Activated CD8-positive, alpha-beta memory T cell treated with anti-CD3 and anti-CD28 coated beads, Interleukin-2, amount 50 U/mL, for 4 hours (primary cell): ENCODE data around the gene PGPEP1.
"Not testable (repeated sequence)": the region's sequence is repeated elsewhere in the genome, so short reads cannot be mapped to it uniquely, and the experiment has no call there.

Experiments used
- DNase-seq: peaks from one replicate; pipeline ENCODE4 v3.0.0-alpha.2; 2020

PGPEP1 gene

DNA sequence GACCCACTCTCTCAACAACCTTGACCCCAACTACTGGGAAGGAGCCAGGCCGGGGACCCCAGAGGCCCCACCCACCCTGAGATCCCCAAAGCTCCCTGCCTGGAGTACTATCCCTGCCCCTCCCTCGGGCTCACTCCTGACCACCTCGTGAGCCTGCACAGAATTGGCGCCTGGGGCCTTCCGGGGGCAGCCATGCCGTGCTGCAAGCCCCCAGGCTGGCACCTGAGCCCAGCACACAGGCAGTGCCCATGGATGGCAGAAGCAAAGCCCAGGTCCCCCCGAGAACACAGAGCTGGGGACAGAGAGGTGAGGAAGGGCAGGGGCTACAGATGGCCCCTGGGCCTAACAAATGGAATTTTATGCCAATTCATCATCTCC lies 31.5 kb upstream of the PGPEP1 start:
- DNase-seq: no peak

DNA sequence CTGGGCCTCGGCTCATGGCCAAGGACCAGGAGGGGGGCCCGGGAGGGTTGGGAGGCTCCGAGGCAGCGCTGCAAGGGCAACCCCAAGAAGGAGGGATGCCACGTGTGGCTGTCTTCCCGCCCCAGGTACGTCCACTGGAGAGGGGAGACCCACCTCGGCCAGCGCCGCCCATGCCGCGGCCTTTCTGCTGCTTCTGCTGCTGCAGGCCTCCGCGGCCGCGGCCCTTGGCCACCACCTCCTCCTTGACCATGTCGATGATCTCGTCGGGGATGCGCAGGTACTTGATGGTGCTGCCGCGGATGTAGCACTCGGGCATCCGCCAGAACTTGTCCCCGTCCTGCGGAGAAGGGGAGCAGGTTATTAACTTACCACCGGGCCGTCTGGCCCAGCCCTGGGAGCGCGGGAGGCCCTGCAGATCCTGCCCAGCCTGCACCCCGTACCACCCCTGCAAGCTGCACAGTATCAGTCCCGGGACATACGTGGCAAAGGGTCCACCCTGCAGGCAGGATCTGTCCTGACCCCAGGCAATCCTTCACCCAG lies 30.8 kb upstream of the PGPEP1 start:
- no peak for DNase-seq

DNA sequence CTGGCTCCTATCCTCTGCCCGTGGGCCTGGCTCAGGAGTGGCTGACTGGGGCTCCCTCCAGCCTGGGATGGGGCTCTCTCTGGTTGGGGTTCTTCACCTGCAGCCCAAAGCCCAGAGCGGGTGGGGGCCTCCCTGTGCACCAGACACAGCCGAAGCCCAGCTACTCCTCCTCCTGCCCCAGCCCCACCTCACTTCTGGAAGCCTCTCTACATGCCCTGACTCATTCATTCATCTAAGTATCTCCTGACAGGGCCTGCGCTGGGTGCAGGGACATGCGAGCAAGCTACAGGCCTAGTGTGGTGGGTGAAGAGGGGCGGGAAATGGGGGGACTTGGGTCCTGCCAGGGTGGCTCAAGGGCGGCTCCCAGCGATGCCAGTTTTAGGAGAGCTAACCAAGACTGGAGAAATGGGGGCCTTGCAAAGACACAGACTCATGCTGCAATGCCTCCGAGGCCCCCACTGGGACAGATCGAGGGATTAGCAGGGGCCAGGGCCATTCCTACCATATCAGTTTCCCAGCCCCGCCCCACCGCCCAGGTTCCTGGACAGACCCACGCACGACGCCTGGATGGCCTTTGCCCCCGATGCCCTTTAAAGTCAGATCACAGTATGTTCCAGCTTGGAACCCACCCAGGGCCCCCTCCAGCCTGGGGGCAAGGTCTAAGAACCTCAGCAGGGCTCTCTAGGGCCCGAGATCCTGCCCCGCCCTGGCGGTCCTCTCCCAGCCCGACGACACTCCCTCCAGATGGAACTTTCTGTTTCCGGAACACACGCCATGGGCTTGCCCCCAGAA lies 30.1 kb upstream of the PGPEP1 start:
- no peak for DNase-seq

DNA sequence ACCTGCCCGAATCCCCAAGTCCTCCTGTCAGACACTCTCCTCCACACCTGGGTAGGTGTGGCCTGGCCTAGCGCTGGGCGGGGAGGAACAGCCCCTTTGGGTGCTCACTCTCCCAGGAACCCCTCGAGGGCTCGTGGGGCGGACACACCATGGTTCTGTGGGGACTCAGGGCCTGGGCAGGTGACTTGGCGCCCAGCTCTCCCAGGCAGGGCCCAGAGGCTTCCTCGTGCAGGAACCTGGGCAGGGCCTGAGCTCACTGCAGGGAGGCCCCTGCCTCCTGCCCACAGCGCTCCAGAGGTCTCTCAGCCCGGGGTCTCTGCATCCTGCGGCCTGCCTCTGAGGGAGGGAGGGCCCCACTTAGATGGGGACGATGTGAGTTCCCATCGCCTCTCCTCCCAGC lies 29.4 kb upstream of the PGPEP1 start:
- DNase-seq: no peak

DNA sequence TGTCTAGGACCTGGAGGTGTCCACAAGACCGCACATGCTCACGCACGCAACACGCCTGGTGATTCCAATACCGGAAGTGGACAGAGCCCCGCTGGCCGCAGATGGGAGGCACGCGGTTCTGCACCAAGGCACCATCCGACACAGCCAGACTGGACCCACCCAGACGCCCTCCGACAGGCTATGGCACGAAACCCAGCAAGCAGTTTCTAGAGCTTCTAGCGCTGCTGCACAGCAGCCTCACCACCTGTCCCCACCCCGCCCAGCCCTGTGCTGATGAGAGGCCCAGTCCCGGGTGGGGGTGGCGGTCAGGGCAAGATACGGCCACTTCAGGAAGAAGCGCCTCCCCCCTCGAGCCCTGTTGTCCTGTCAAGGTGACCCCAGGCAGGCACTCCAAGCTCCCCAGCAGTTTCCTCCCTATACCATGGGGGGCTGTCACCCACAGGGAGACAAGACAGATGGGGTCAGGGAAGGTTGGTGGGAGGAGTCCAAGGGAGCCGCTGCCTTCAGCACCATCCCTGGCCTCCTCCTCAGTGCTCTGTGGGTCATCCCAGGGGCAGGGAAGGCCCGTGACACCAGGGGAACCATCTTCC lies 28.8 kb upstream of the PGPEP1 start:
- no peak for DNase-seq

DNA sequence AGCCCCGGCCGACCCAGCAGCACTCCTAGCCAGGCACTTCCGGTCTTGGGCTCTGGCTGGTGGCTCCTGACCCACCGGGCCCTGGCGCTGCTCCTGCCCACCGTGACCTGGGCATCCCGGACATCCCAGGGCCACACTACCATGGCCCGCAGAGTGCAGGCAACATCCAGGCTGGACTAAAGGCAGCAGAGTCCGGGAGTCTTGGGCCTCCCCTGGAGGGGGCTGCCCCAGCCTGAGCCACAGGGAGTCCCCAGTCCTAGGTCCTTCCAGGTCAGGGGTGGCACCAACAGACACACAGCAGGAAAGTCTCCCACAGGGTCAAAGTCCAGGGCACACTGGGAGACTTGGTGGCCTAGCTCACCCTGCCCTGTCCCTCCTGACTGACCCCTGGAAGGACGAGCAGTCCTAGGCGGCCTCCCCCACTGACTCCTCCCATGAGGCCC lies 28.3 kb upstream of the PGPEP1 start:
- no peak for DNase-seq

DNA sequence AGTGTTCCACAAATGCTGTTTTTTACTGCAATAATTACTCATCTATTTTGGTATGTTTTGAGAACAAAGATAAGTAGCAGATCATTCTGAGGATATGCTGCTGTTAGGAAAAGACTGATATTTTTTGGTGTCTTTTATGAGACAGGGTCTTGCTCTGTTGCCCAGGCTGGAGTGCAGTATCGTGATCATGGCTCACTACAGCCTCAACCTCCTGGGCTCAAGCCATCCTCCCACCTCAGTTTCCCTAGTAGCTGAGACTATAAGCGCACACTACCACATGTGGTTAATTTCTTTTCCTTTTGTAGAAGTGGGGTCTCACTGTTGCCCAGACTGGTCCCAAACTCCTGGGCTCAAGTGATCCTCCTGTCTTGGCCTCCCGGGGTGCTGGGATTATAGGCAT lies 27.0 kb upstream of the PGPEP1 start:
- DNase-seq: no peak

DNA sequence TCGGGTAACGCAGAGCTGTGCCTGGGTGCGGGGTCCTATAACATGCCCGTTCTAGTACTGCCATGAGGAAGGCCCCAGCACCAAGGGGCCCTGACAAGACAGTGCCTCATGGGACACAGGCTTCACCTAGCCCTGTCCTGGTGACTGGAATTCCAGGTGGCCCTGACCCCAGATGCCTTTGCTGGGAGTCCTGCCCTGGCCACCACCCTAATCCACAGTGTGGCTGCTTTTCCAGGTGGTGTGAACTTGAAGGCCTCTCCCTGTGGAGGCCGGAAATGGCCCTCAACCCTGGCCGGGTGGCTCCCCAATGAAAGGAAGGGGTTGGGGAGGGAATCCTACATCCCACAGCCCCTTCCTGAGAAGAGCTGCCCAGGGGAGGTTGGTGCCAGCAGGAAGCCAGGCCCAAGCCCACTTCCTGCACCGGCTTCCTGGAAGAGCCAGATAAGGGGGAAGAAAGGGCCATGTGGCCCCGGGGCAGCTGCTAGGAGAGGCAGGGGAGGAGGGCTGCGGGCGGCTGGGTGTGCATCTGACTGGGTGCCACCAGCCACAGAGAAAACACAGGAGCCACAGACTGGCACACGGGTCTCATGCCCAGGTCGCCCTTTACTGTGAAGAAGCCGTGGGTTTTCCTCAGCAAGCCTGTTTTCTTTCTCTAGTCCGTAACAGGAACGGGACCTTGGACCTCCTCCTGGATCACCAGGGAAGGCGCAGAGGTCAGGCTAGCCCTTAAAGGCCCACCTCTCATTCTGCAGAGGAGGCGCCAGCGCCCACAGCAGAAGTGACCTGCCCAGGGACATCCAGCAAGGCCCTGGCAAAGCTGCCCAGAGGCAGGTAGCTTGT lies 22.2 kb upstream of the PGPEP1 start:
- DNase-seq: peak; percentile 54

DNA sequence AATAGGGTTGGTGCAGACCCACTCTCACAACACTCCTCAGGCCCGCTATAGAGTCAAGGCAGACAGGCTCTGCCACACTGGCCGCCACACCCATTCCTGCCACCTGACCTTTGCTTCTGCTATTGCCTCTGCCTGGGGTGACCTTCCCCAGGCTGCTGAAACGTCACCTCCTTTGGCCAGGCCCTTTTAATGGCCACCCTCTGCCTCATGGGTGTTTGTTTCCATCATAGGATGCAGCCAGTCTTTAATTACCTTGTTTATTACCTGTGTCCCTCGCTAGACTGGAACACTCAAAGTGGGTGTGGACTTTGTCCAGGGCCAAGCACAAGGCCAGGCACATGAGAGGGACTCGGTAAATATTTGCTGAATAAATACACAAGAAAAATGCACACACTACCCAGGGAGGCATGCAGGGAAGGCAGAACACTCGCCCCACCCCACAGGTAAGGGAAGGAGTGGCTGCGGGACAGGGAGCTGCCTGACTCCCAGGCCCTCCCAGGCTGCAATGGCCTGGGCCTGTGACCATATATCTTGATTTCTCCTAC lies 20.7 kb upstream of the PGPEP1 start:
- no peak for DNase-seq

DNA sequence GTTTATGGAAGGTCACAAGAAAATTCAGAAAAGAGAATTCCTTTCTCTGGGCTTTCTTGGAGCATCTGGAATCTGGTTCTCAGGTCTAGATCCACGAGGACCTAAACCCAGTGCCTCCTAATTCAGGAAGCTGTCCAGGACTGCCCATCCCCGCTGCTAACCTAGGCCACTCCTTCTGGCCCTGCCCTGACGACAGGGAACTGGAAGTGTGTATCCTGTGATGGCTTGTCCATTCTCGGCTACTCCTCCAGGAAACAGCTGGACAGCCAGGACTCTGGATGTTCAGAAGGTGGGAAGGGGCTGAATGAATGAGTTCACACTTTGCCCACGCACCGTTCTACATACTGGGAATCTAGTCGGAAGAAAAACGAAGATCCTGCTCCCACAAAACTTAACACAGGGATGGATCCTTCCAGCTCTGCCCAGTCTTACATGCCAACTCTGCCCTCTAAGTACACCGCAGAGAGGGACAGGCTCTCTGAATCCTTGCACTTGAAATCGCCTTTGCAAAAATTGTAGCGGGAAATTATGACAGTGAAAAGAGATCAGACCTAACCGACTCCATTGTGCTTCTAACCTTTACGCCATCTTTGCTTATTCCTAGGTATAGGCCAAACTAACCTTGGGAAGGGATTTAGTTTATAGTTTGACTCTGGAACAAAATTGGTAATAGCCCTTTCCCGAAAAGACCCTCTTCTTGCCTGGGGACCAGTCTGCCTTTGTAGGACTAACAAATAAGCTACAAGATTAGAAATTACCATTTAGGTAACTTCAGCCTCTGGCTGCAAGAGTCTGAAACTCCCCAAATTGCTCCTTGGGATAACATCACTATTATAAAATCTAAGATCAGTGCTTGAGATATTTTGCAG lies 19.3 kb upstream of the PGPEP1 start:
- DNase-seq: no peak

DNA sequence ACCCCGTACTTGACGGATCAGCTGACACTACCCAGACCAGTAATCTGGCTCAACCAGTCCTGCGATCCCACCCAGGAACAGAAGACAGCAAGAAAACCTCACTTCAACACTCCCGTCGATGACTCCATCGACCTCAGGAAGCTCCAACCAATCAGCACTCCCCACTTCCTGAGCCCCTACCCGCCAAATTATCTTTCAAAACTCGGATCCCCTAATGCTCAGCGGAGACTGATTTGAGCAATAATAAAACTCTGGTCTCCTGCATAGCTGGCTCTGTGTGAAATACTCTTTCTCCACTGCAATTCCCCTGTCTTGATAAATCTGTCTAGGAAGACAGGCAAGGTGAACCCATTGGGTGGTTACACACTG lies 18.7 kb upstream of the PGPEP1 start:
- no peak for DNase-seq

DNA sequence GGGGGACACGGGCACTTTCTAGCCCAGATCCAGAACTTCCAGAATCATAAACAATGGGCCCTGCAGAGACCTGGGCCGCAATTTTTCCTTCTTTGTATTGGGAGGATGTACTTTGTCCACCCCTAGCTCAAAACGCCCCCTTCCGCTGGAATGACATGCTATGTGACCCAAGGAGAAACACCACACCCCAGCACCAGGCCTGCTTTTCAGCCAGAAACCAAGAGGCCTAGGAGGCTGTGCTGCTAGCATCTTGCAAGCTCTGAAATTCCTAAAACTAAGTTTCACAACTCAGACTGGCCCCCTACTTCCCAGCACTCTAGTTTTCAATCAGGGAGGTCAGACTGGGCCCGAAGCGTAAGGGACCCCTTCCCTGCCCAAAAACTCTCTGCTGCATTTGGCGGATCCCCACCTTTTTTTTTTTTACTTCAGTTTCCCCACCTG lies 18.1 kb upstream of the PGPEP1 start:
- DNase-seq: no peak

DNA sequence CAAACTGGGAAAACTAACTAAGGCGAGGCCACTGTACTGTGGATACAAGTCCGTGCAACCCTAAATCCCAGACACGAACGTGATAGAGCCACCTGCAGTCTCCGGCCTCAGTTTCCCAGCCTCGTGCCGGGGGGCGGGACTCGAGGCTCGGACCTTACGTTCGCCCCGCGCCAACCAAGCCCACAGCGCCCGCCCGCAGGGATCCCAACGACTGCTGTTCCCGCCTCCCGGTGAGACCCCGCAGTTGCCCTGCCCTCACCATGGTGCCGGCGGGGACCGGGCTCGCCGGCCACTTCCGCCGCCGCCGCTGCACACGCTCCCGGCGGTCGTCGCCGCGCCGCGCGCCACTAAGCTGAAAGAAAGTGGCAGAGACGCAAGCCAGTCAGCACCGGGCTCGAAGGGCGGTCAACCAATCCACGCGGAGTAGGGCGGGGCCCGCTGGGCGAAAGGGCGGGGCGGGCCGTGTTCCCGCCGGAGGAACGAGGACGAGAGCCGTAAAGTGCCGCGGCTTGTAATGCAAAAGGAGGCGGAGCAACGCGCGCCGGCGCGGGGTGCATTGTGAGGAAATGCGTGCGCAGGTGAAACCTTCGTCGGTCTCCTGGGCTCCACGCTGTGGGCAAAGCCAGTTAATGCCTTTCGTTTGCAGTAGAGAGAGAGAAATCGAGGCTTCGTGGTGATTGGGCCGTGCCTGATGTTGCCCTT lies 17.5 kb upstream of the PGPEP1 start, which contains the start of gene LSM4:
LSM4 (minus strand) TSS at position 318 of the 702 bp plus-strand sequence; CDS start at position 262, 56 bp downstream.
- DNase-seq: peak; percentile 99

DNA sequence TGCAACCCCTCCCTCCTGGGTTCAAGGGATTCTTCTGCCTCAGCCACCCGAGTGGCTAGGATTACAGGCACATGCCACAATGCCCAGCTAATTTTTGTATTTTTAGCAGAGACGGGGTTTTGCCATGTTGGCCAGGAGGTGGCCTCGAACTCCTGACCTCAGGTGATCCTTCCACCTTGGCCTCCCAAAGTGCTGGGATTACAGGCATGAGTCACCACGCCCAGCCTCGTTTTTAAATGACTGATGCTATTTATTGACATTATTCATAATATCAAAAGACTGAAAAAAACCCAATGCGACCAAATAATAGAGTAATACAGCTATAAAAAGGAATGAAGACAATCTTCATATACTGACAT lies 16.0 kb upstream of the PGPEP1 start:
- DNase-seq: not testable (repeated sequence)

DNA sequence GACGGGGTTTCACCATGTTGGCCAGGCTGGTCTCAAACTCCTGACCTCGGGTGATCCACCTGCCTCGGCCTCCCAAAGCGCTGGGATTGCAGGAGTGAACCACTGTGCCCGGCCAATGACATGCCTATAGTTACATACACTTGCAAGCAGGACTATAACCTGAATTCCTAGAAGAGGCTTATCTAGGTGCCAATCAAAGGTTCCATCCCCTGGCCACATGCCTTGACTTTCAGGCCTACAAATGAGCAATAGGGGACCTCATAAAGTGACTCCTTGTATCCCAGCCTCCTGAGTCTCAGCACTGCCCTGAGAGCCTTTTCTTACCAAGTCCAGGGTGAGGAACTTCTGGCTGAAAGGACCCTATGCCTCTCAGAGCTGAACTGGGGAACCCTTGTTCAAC lies 13.6 kb upstream of the PGPEP1 start:
- DNase-seq: no peak

DNA sequence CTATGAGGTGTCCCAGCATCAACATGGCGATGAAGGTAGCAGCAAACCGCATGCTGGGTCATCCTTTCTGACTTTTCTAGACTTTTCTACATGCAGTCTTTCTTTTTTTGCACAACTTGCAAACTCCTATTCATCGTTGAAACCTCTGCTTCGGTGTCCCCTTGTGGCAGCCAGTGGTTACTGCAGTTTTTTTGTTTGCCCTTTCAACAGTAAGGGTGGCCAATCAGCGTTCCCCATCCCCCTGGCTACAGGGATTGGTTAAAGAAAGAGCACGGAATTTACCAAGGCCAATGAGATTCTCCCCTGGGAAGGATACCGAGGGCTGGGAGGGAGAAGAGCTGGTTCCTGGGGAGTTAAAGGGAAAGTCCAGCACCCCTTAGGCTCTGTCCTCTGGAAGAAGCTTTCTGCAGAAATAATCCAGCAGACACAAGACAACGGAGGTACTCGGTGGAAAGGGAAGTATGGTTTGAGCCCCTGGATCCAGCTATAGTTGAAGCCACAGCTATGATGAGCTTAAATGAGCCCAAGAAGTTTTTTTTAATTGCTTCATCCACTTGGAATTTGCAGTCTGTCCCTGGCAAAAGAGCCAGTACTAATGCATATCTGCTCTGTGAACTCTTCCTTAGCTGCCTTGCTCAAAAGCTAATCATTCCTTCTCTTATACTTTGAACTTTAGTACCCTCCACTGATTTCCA lies 11.9 kb upstream of the PGPEP1 start:
- peak; percentile 83 for DNase-seq

DNA sequence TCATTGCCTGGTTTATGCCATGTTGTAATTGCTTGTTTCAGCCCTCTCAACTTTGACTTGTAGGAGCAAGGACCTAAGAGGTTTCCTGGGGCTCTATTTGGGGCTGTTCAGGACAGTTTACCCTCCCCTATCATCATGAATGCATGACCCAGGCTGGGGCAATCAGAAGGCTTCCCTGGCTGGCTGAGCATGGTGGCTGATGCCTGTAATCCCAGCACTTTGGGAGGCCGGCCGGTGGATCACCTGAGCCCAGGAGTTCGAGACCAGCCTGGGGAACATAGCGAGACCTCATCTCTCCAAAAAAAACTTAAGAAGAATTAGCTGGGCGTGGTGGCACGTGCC lies 11.4 kb upstream of the PGPEP1 start:
- DNase-seq: no peak

DNA sequence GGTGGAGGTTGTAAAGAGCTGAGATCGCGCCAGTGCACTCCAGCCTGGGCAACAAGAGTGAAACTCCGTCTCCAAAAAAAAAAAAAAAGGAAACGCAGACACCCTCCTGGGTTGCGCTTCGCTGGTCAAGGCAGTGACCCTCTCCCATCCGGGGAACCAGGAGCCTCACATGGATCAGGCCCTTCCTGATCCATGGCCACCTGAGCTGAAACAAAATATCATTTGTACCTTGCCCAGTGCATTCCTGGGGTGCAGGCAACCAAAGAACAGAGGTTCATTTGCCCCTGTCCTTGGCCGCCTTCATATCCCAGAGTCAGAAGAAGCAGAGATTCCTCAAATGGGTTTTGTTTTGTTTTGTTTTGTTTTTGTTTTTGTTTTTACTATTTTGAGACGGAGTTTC lies 9.5 kb upstream of the PGPEP1 start:
- no peak for DNase-seq

DNA sequence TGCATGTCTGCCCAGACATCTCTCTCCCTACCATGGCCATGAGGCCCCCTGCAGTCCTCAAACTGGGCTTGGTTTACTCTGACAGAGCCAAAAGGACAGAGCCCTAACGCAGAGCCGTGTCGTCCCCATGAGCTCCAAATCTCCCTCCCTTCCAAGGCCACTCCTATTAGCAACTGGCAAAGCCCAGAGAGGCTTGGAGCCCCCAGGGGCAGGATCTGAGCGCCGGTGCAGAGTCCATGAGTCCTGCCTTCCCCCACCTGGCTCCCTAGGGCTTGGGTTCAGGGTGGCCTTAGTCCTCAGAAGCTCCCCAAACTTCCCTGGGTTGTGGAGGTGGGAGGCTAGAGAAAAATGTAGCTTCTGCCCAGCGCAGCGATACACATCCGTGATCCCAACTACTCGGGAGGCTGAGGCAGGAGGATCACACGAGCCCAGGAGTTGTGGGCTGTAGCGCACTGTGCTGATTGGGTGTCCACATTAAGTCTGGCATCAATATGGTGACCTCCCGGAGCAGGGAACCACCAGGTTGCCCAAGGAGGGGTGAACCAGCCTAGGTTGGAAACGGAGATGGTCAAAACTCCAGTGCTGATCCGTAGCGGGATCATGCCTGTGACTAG lies 7.4 kb upstream of the PGPEP1 start:
- DNase-seq: no peak

DNA sequence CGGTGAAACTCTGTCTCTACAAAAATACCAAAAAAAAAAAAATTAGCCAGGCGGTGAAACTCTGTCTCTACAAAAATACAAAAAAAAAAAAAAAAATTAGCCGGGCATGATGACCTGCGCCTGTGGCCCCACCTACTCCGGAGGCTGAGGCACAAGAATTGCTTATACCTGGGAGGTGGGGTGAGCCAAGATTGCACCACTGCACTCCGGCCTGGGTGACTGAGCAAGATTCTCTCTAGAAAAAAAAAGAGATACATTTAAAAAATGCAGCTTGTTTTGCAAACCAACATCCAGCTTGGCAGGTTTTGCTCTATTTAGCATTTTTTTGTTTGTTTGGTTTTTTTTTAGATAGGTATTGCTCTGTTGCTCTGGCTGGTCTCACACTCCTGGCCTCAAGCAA lies 6.7 kb upstream of the PGPEP1 start:
- no peak for DNase-seq

DNA sequence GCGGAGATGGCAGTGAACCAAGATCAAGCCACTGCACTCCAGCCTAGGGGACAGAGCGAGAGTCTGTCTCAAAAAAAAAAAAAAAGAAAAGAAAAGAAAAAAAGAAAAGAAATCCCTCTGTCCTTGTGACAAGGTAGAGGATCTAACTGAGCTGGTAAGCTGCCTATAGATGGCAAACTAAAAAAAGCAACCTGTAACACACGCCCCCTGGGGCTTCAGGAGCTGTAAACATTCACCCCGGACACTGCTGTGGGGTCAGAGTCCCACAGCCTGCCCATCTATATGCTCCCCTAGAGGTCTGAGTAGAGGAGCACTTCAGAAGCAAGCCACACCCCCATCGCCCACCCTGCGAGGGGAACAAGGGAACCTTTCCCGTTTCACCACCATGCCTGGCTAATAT lies 4.3 kb upstream of the PGPEP1 start:
- no peak for DNase-seq
